HG02759 (cell line): ENCODE measurements around the gene CCDC73.
"Not testable (repeated sequence)": the region's sequence is repeated elsewhere in the genome, so short reads cannot be mapped to it uniquely, and the experiment has no call there.

ENCODE experiments used
- ATAC-seq: cut with Tn5 transposase; IDR thresholded peaks from one replicate; pipeline ENCODE4 v1.9.1; 2021; ENCODE audit warnings: mild to moderate bottlenecking, moderate library complexity; ENCODE audit not compliant: unreplicated experiment

CCDC73 gene

GRCh38 chr11:32794439-32794838, at the start of gene CCDC73:
Gene CCDC73 (minus strand): TSS chr11:32794662. CDS start chr11:32760243, 34,419 bp downstream.
- ATAC-seq = no peak

GRCh38 chr11:32843544-32843943, 49.1 kb upstream of the CCDC73 start:
- no peak for ATAC-seq

GRCh38 chr11:32840587-32840986, 46.1 kb upstream of the CCDC73 start:
- no peak for ATAC-seq

GRCh38 chr11:32839308-32839707, 44.8 kb upstream of the CCDC73 start:
- ATAC-seq = no peak

GRCh38 chr11:32838505-32839274, 44.2 kb upstream of the CCDC73 start:
- ATAC-seq = no peak

GRCh38 chr11:32836946-32837345, 42.5 kb upstream of the CCDC73 start:
- no peak for ATAC-seq

- ATAC-seq = no peak
Measured at GRCh38 chr11:32833921-32834320, 39.5 kb upstream of the CCDC73 start.

GRCh38 chr11:32831221-32831620, 36.8 kb upstream of the CCDC73 start:
- ATAC-seq = no peak

GRCh38 chr11:32830796-32831195, 36.3 kb upstream of the CCDC73 start:
- no peak for ATAC-seq

GRCh38 chr11:32830413-32830738, 35.9 kb upstream of the CCDC73 start:
- peak; percentile 12 for ATAC-seq

- peak; percentile 84 for ATAC-seq
Measured at GRCh38 chr11:32829680-32830412, 35.4 kb upstream of the CCDC73 start, which contains the start of gene PRRG4. Gene PRRG4 (plus strand): TSS chr11:32829927. CDS start chr11:32830530, 603 bp downstream.

- ATAC-seq = peak; percentile 42
Measured at GRCh38 chr11:32829157-32829679, 34.8 kb upstream of the CCDC73 start.

- no peak for ATAC-seq
Measured at GRCh38 chr11:32827276-32827675, 32.8 kb upstream of the CCDC73 start.

- ATAC-seq = no peak
Measured at GRCh38 chr11:32826113-32826512, 31.7 kb upstream of the CCDC73 start.

GRCh38 chr11:32823617-32824016, 29.2 kb upstream of the CCDC73 start:
- not testable (repeated sequence) for ATAC-seq

GRCh38 chr11:32821917-32822560, 27.6 kb upstream of the CCDC73 start:
- no peak for ATAC-seq

- ATAC-seq = no peak
Measured at GRCh38 chr11:32821517-32821916, 27.1 kb upstream of the CCDC73 start.

- ATAC-seq = no peak
Measured at GRCh38 chr11:32820497-32820896, 26.0 kb upstream of the CCDC73 start.

- ATAC-seq = no peak
Measured at GRCh38 chr11:32819187-32819586, 24.7 kb upstream of the CCDC73 start.

GRCh38 chr11:32817852-32818183, 23.4 kb upstream of the CCDC73 start:
- no peak for ATAC-seq

- ATAC-seq = no peak
Measured at GRCh38 chr11:32817181-32817851, 22.9 kb upstream of the CCDC73 start.
